Parathyroid adenoma (tissue), 2 donors: ENCODE data around the gene NAALADL2.

Experiments
- H2AFZ ChIP-seq: fragments of 300-600 bp; sonication (generic); one replicate; pipeline ENCODE4 v1.7.0; 2017; ENCODE audit warnings: antibody characterized with exemption, mild to moderate bottlenecking
- H3K27ac ChIP-seq: fragments of 300-600 bp; sonication (generic); one replicate; pipeline ENCODE4 v1.7.0; 2017
- H3K27me3 ChIP-seq: fragments of 300-600 bp; sonication (generic); one replicate; pipeline ENCODE4 v1.7.0; 2017; ENCODE audit warnings: low read length; ENCODE audit not compliant: control insufficient read depth, insufficient read depth
- H3K36me3 ChIP-seq: fragments of 300-600 bp; sonication (generic); one replicate; pipeline ENCODE4 v1.7.0; 2017; ENCODE audit warnings: low read length; ENCODE audit not compliant: control insufficient read depth, insufficient read depth
- H3K4me1 ChIP-seq: fragments of 300-600 bp; sonication (generic); one replicate; pipeline ENCODE4 v1.7.0; 2017; ENCODE audit warnings: control low read depth
- H3K4me2 ChIP-seq: fragments of 300-600 bp; sonication (generic); one replicate; pipeline ENCODE4 v1.7.0; 2017; ENCODE audit warnings: low read length
- H3K4me3 ChIP-seq: fragments of 300-600 bp; sonication (generic); one replicate; pipeline ENCODE4 v1.7.0; 2017; ENCODE audit warnings: low read depth, low read length
- H3K79me2 ChIP-seq: fragments of 300-600 bp; sonication (generic); one replicate; pipeline ENCODE4 v1.7.0; 2017; ENCODE audit warnings: control low read depth
- H3K9ac ChIP-seq: fragments of 300-600 bp; sonication (generic); one replicate; pipeline ENCODE4 v1.7.0; 2017; ENCODE audit warnings: mild to moderate bottlenecking
- H3K9me3 ChIP-seq: fragments of 300-600 bp; sonication (generic); one replicate; pipeline ENCODE4 v1.7.0; 2017; ENCODE audit warnings: low read length; ENCODE audit not compliant: control insufficient read depth
- TF ChIP-seq, protein P1 (sequence below): fragments of 300-600 bp; sonication (generic); IDR thresholded peaks from one replicate; pipeline ENCODE4 v1.7.0; 2017; ENCODE audit warnings: antibody characterized with exemption, mild to moderate bottlenecking
- donor health status: primary hyperparathyroidism.

Gene NAALADL2

DNA sequence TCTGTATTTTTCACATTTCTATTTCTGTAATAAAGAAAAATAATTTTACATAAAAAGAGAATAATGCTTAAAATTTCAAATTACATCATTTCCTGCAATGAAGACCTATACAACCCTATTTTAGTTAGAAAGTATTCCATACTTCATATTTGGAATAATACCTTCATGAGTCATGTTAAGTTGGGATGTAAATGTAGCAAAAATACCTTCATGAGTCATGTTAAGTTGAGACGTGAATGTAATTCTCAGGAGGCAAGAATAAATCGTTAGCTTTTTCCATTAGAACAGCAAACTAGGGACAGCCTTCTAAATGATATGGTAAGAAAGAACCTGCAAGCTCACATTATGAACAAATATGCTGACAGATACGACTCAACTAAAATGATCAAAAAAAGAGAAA lies 91.9 kb downstream of the NAALADL2 start:
- Histone ChIP-seq H3K79me2 (no peaks in the 10 kb centered on the region), H3K9me3 (no peaks in the 10 kb centered on the region), H3K27ac (no peak overlapping the region), H3K4me2 (no peak overlapping the region), H2AFZ (no peak overlapping the region), H3K36me3 (no peaks in the 10 kb centered on the region), H3K27me3 (no peaks in the 10 kb centered on the region), H3K4me3 (no peak overlapping the region), H3K4me1 (no peaks in the 10 kb centered on the region), H3K9ac (no peak overlapping the region)
- TF ChIP-seq, protein P1, sequence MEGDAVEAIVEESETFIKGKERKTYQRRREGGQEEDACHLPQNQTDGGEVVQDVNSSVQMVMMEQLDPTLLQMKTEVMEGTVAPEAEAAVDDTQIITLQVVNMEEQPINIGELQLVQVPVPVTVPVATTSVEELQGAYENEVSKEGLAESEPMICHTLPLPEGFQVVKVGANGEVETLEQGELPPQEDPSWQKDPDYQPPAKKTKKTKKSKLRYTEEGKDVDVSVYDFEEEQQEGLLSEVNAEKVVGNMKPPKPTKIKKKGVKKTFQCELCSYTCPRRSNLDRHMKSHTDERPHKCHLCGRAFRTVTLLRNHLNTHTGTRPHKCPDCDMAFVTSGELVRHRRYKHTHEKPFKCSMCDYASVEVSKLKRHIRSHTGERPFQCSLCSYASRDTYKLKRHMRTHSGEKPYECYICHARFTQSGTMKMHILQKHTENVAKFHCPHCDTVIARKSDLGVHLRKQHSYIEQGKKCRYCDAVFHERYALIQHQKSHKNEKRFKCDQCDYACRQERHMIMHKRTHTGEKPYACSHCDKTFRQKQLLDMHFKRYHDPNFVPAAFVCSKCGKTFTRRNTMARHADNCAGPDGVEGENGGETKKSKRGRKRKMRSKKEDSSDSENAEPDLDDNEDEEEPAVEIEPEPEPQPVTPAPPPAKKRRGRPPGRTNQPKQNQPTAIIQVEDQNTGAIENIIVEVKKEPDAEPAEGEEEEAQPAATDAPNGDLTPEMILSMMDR = no peak

DNA sequence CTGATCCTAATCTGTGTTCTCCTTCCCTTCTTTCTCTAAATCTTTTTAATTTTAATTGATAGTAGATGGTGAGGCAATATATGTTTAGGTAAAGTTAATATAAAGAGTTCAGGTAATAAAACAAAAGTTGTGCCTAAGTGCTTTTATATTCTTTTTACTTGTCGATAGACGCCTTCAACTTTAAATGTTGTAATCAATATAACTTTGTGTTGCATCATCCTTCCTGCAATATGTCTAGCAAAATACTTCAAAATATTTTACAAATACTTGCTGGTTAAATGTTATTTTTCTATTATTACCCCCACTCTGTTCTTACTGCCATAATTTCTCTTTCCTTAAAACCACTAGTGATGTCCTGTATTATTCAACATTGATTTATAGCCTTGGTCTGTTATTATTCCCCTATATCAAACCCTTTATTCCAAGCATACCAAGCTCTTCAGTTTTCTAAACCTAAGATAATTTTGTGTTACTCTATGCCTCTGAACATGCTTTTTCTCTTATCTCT lies 92.4 kb downstream of the NAALADL2 start:
- Histone ChIP-seq H3K79me2 (no peaks in the 10 kb centered on the region), H3K9me3 (no peaks in the 10 kb centered on the region), H3K36me3 (no peaks in the 10 kb centered on the region), H3K4me2 (no peak overlapping the region), H3K4me3 (no peak overlapping the region), H3K9ac (no peak overlapping the region), H3K4me1 (no peaks in the 10 kb centered on the region), H3K27me3 (no peaks in the 10 kb centered on the region), H3K27ac (no peak overlapping the region), H2AFZ (no peak overlapping the region)
- TF ChIP-seq, protein P1 = no peak

DNA sequence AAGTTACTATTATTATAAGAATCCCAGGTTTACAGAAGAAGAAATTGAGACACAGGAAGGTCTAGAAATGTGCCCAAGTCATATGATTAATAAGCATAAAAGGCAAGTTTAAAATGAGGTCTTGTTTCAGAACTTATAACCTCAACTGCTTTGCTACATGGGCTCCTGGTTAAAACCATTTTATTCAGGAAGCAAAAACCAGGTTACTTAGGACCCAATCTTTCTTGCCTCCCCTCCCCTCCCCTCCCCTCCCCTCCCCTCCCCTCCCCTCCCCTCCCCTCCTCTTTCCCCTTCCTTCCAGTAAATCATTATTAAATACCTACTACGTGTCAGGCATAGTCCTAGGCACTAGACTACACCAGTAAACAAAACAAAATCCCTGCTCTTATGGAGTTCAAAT lies 93.9 kb downstream of the NAALADL2 start:
- Histone ChIP-seq H3K9ac (no peak overlapping the region), H3K9me3 (no peaks in the 10 kb centered on the region), H3K4me2 (no peak overlapping the region), H3K27me3 (no peaks in the 10 kb centered on the region), H3K27ac (no peak overlapping the region), H3K36me3 (no peaks in the 10 kb centered on the region), H3K4me1 (no peaks in the 10 kb centered on the region), H3K4me3 (no peak overlapping the region), H2AFZ (no peak overlapping the region), H3K79me2 (no peaks in the 10 kb centered on the region)
- TF ChIP-seq, protein P1 = no peak

DNA sequence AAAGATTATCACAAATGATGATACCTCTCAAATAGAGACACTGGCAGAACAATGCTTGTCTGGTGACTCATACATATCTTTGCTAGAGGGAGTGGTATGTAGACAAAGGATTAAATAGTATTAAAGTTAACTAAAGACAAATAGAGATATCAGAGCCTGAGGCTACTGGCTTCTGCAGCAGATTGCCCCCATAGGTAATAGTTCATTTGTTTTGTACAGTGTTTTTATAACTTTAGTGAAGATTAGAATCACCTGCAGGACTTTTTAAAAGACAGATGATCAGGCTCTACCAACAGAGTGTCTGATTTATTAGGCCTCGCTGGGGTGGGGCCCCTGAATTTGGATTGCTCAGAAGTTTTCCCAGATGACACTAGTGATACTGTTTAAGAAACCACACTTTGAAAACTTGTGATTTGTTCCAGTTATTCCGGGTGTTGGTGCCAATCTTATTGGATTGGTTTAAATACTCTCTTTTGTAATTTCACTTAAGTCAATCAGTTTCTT lies 96.4 kb downstream of the NAALADL2 start:
- Histone ChIP-seq H2AFZ (no peak overlapping the region), H3K27ac (no peak overlapping the region)
- TF ChIP-seq, protein P1 = no peak

DNA sequence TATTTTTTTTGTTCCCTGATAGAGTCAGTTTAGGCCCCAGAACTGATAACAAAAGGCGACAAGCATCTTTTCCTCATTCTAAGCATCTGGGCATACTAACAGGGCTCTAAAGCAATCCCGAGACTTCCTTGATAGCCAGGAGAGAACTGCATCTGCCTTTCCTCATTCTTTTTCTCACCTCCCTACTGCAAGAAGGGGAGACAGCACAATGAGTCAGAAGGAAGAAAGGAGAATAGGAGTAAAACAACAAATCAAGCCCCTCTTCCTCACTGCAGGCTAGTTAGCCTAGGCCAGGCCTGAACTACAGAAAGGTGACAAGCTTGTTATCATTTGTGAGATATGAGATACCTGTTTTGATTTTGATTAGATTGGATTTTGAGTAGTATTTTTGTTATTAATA lies 97.9 kb downstream of the NAALADL2 start:
- no peak overlapping the region for H3K9ac ChIP-seq

More for the DNA sequence above, 96.4 kb downstream of the NAALADL2 start:
- Histone ChIP-seq H3K4me3 (no peak overlapping the region), H3K4me2 (no peak overlapping the region), H3K4me1 (no peaks in the 10 kb centered on the region), H3K79me2 (no peaks in the 10 kb centered on the region), H3K27me3 (no peaks in the 10 kb centered on the region), H3K9ac (no peak overlapping the region), H3K9me3 (no peaks in the 10 kb centered on the region), H3K36me3 (no peaks in the 10 kb centered on the region)

More for the DNA sequence above, 97.9 kb downstream of the NAALADL2 start:
- H3K79me2 ChIP-seq = no peaks in the 10 kb centered on the region
- H3K36me3 ChIP-seq = no peaks in the 10 kb centered on the region
- no peak overlapping the region for H3K27ac ChIP-seq
- TF ChIP-seq, protein P1 = no peak
- no peaks in the 10 kb centered on the region for H3K27me3 ChIP-seq
- H3K4me2 ChIP-seq = no peak overlapping the region
- H3K9me3 ChIP-seq = no peaks in the 10 kb centered on the region
- H3K4me1 ChIP-seq = no peaks in the 10 kb centered on the region
- no peak overlapping the region for H3K4me3 ChIP-seq
- H2AFZ ChIP-seq = no peak overlapping the region
